HG03442 (cell line): ENCODE data around the gene EGR4.

Experiments used
- ATAC-seq: cut with Tn5 transposase; IDR thresholded peaks from one replicate; pipeline ENCODE4 v1.9.1; 2021; ENCODE audit warnings: mild to moderate bottlenecking, moderate library complexity; ENCODE audit not compliant: unreplicated experiment

The EGR4 gene

DNA sequence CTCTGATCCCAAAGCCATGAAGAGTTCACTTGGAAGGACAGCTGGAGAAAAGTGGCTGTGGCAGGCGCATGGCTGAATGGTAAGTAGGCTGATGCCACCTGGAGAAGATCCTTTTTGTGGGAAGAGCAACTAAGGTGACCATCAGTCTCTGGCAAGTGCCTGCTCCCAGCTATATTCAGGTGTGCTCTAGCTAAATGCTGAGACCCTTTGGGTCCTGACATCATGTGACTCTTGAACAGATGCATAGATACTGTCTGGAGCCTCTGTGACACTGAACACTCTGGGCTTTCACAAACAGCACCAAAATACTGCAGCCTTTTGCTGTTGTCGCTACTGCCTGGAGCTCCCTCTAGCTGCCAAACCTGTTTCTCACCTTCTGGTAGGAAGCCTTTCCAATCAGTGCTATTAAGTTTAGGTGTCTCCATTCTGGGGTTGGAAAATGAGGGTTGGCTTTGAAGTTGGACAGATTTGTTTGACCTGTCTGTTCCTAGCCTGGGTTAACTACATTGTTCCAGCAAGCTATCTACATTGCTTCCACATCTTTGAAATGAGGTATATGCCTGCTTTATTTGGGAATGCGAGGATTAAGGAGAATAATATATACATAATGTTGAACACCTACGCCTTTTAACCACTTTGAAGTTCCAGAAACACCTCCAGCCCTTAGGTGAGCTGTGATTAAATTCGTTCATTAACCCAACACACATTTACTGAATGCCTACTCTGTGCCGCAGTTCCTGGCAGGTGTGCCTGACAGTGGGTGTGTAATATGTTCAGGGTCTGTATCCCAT lies 3.1 kb downstream of the EGR4 start:
- no peak for ATAC-seq

DNA sequence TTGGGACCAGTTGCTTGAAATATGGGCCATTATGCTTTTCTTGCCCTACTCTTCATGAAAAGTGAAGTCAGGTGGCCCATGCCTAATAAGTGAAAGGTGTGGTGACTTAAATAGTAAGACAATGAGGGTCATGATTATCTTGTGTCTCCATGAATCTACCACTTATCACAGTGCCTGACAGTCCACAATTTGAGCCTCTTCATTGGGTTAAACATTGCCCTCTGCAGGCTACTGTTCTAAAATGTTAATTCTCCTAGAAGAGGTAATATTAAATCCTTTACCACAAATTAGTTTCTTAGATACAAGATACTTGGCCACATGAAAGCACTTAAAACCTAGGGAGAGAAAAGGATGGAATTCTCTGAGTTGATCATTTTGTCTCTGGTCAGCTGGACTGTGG lies 4.0 kb downstream of the EGR4 start:
- no peak for ATAC-seq

GRCh38 chr2:73286134-73286655 lies 7.2 kb downstream of the EGR4 start:
- no peak for ATAC-seq

GRCh38 chr2:73285159-73285739 lies 8.1 kb downstream of the EGR4 start:
- ATAC-seq, result peak; percentile 55

DNA sequence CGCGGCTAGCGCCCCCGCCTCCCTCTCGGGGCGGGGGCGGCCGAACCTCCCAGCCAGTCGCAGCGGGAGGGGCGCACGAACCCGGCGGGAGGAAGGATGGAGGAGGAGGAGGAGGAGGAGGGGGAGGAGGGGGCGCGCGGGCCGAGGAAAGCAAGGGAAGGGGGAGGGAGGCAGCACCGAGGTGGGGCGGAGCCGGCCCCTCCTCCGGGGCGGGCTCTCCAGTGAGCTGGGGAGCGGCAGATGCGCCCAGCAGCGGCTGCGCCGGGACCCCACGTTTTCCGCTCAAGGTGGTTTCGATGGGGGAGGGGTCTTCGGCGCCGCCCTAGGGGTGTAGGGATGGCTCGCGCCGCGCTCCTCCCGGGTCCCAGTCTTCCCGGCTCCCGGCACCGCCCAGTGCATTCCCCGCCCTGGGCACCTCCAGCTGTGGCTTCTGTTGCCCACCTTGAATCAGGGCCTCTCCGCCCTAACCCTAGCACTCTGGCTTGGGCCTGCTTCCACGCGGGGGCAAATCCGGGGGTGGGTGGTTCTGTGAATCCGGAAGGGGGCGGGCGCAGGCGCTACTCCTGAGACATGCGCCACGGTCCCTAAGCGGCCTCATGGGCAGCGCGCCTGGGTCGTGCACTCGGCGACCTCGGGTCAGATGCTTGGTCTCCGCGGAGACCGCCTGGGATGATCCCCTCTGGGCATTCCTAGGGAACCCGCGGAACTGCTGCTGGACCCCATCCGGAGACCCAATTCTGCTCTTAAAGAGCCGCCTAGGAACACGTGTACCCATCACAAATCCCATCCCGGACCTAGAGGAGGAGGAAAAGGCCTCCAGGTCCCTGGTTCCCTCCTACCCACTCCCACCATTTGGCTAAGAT lies 8.8 kb downstream of the EGR4 start, which contains the start of gene FBXO41:
TSS of gene FBXO41 (minus strand) at position 183 of the 863 bp plus-strand sequence. CDS start 14,848 bp downstream, outside the sequence.
- ATAC-seq, result peak; percentile 72

- peak; percentile 15 for ATAC-seq
Observed at GRCh38 chr2:73283545-73284295, 9.6 kb downstream of the EGR4 start.

- ATAC-seq, result no peak
Observed at GRCh38 chr2:73282924-73283544, 10.3 kb downstream of the EGR4 start.

GRCh38 chr2:73281244-73281643 lies 12.1 kb downstream of the EGR4 start:
- ATAC-seq, result no peak

DNA sequence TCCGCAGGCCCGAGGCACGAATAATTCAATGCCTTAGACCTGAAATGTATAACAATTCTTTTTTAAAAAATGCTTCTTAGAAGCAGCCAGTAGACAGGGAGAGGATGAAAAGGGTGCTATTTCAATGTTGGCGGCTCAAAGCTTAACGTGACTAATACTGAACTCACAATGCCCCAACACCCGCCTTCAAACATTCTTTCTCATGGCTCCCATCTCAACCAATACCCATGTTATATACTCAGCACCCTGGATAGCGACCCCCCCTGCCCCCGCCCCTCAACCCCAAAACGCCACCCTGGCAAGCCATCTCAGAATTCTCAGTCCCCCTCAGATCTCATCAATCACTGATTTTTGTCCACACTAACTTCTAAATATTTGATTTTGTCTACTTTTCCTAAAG lies 13.5 kb downstream of the EGR4 start:
- no peak for ATAC-seq

DNA sequence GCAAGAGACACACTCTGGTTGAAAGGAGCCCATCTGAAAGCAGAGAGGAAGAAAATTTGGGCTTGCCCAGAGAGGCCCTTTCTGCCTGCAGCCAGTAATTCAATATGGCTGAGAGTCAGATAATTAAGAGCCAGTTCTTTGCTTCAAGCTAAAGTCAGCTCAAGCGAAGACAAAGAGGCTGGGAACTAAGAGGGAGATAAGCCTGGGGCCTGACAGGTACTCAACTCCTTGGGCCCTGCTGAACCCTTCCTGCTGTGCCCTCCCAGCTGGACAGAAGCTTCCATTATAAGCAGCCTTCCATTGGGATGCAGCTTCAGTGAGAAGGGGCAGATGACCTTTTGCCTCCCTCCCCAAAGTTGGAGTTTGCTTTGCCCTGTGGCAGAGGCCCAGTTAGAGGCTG lies 21.1 kb downstream of the EGR4 start:
- ATAC-seq, result no peak

- no peak for ATAC-seq
Observed at GRCh38 chr2:73269686-73270465, 23.5 kb downstream of the EGR4 start.

DNA sequence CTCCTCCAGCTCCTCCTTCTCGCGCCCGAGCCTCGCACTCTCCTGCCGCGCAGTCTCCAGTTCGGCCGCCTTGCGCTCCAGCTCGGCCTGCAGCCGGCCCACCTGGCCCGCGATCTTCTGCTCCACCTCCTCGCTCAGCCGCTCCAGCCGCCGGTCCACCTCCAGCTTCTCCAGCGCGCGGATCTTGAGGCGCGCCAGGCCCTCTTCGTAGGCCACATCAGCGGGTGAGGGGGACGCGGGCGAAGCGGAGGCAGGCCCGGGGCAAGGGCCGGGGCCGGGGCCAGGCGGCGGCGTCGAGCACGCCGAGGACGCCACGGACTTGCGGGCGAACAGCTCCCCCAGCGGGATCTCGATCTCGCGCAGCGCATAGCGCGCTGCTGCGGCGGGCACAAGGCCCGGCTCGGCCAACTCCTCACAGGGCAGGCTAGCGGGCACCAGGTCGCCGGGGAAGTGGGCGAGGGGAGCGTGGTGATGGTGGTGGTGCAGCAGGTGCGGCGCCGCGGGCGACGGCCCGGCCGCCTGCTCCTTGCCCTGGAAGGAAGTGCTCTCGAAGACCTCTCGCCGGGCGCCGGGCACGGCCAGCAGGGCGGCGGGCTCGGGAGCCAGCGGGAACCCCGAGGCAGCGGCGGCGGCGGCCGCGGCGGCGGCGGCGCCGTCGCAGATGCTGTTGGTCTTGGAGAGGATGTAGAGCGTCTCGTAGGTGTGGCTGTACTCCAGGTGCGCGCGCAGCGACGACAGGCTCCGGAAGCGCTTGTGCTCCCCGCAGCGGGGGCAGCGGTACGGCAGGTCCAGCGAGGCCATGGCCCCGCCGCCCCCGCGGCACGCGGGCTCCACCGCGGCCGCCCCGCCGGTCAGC lies 24.3 kb downstream of the EGR4 start:
- ATAC-seq, result peak; percentile 65

DNA sequence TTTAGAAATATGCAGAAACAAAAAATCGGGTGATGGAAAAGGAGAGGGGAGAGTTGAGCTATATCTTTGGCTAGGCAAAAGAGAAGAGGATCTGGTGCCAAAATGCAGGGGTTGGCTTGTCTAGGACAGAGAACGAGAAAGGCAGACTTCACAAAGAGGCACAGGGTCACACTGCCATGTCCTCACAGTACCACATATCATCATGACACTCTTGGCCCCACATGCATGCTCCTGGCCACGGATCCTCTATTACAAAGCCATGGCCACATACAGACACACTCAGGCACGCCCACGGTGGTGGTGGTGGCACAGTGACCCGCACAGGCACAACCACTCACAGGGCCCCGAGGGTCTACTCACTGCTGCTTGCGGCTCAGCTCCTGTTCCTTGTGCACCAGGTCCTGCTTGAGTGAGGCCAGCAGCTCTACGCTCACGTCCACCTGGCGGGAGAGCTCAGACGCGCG lies 24.9 kb downstream of the EGR4 start:
- no peak for ATAC-seq

DNA sequence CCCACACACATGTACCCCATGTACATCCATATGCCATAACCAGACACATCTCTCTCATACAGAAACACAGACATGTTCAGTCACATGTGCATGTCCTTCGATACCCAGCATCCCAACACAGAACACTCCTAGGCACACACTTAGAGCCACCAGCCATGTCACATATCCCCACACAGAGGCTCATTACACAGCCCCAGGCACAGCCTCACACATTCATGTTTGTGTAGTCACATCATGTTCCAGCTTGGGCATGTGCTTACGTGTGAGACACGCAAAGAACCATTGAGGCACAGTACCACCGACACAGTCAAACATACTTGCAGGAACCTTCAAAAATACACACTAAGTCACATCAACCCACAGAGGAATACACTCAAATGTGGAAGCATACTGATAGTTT lies 26.3 kb downstream of the EGR4 start:
- ATAC-seq, result no peak

GRCh38 chr2:73266061-73266901 lies 27.1 kb downstream of the EGR4 start:
- ATAC-seq, result no peak

- no peak for ATAC-seq
Observed at GRCh38 chr2:73265298-73266060, 27.9 kb downstream of the EGR4 start.

GRCh38 chr2:73264783-73265182 lies 28.6 kb downstream of the EGR4 start:
- no peak for ATAC-seq
